Nephron (organoid): Measurements from ENCODE around the gene SEH1L.

Source experiments
- H3K27ac Mint-ChIP-seq, 3 experiments: 2 replicates each; pipeline ENCODE4 v1.8.0; 2020; ENCODE audit warnings: mixed read lengths in 3 of 3, mild to moderate bottlenecking in 2 of 3, moderate library complexity in 1 of 3
- H3K27me3 Mint-ChIP-seq: 2 replicates; pipeline ENCODE4 v1.8.0; 2021; ENCODE audit warnings: low read depth, mild to moderate bottlenecking, moderate library complexity, mixed read lengths
- H3K36me3 Mint-ChIP-seq: 2 replicates; pipeline ENCODE4 v1.8.0; 2020; ENCODE audit warnings: low read depth, mixed read lengths
- H3K4me1 Mint-ChIP-seq: 2 replicates; pipeline ENCODE4 v1.8.0; 2020; ENCODE audit warnings: mixed read lengths
- H3K4me3 Mint-ChIP-seq, 3 experiments: 2 replicates each; pipeline ENCODE4 v1.8.0; 2020; ENCODE audit warnings: mild to moderate bottlenecking in 3 of 3, mixed read lengths in 3 of 3, moderate library complexity in 2 of 3
- H3K9me3 Mint-ChIP-seq: 2 replicates; pipeline ENCODE4 v1.8.0; 2020; ENCODE audit warnings: mixed read lengths
- TF ChIP-seq, protein P1 (sequence below), 3 experiments: fragments of 200-600 bp; sonication (generic); IDR thresholded peaks; one replicate each; pipeline ENCODE4 v1.5.0; 2021; ENCODE audit warnings: antibody characterized with exemption in 3 of 3; ENCODE audit not compliant: unreplicated experiment in 3 of 3

SEH1L gene

DNA sequence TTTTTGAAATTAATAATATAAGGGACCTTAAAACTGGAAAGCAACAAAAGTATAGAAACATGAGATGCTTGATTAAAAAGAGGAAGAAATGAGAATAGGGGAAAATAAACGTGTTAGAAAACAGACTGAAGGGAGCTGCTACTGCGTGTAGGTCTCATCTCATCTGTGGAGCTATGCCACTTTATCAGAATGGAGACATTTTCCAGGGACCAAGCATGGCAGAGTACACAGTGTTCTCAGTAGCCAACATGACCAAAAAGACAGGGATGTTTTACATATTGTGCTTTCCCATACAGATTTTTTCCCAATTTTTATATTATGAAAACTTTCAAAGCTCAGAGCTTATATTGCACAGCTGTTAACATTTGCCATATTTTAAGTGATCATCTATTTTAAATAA is 66.4 kb downstream of the SEH1L start:
- H3K27ac Mint-ChIP-seq: no peak overlapping the region
- H3K27me3 Mint-ChIP-seq: no peaks in the 10 kb centered on the region
- no peaks in the 10 kb centered on the region for H3K4me1 Mint-ChIP-seq
- H3K4me3 Mint-ChIP-seq: no peak overlapping the region
- no peaks in the 10 kb centered on the region for H3K9me3 Mint-ChIP-seq
- H3K36me3 Mint-ChIP-seq: peaks cover 64% of the 10 kb centered on the region
- TF ChIP-seq, protein P1, sequence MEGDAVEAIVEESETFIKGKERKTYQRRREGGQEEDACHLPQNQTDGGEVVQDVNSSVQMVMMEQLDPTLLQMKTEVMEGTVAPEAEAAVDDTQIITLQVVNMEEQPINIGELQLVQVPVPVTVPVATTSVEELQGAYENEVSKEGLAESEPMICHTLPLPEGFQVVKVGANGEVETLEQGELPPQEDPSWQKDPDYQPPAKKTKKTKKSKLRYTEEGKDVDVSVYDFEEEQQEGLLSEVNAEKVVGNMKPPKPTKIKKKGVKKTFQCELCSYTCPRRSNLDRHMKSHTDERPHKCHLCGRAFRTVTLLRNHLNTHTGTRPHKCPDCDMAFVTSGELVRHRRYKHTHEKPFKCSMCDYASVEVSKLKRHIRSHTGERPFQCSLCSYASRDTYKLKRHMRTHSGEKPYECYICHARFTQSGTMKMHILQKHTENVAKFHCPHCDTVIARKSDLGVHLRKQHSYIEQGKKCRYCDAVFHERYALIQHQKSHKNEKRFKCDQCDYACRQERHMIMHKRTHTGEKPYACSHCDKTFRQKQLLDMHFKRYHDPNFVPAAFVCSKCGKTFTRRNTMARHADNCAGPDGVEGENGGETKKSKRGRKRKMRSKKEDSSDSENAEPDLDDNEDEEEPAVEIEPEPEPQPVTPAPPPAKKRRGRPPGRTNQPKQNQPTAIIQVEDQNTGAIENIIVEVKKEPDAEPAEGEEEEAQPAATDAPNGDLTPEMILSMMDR (IDR thresholded peaks at IDR 0.05; ENCODE audit: unreplicated experiment in 3 of 3): no peak

DNA sequence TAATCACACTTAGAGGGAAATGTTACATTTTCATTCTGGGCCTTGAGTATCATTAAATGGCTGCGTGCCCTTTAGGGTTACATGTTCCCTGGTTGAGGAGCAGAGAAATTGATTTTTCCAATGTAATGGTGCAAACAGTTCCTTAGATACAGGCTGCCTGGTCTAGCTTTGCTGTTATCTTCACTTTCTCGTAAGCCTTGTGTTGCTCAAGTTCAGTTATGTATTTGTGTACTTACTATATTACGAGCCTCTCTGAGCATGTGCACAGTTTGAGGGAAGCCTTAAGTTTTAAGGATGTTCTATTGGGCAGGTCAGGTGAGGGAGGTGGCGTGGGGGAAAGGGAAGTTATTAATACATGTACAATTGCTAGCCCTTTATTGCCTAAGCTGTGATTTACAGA is 67.0 kb downstream of the SEH1L start:
- Mint-ChIP-seq H3K4me1 (no peaks in the 10 kb centered on the region), H3K9me3 (no peaks in the 10 kb centered on the region), H3K27me3 (no peaks in the 10 kb centered on the region), H3K36me3 (peaks cover 62% of the 10 kb centered on the region), H3K4me3 (no peak overlapping the region), H3K27ac (no peak overlapping the region)
- TF ChIP-seq, protein P1 (IDR thresholded peaks at IDR 0.05; ENCODE audit: unreplicated experiment in 3 of 3): no peak

GRCh38 chr18:13017247-13017875 is 69.5 kb downstream of the SEH1L start:
- no peak overlapping the region for H3K27ac Mint-ChIP-seq
- TF ChIP-seq, protein P1 (IDR thresholded peaks at IDR 0.05; ENCODE audit: unreplicated experiment in 3 of 3): no peak
- peaks cover 75% of the 10 kb centered on the region for H3K36me3 Mint-ChIP-seq
- H3K4me1 Mint-ChIP-seq: no peaks in the 10 kb centered on the region
- no peaks in the 10 kb centered on the region for H3K27me3 Mint-ChIP-seq
- H3K4me3 Mint-ChIP-seq: no peak overlapping the region
- H3K9me3 Mint-ChIP-seq: peaks cover 3% of the 10 kb centered on the region

DNA sequence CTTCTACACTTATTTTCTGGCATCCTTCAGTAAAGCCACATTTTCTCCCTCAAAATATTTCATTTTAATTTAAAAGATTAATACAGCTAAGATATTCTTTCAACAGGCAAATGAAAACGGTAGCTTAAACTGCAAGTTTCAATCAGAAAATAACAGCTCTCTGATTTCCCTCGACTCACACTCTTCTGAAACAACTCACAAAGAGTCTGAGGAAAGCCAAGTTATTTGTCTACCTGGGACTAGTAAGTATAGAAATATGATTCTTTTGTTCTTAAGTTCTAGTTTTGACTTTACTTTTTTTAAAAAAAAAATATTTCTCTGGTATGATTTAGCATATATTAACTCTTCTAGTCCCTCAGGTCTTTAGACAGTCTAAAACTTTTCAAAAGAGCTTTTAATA is 70.6 kb downstream of the SEH1L start:
- Mint-ChIP-seq H3K9me3 (peaks cover 12% of the 10 kb centered on the region), H3K4me3 (no peak overlapping the region), H3K27ac (no peak overlapping the region), H3K4me1 (no peaks in the 10 kb centered on the region), H3K36me3 (peaks cover 78% of the 10 kb centered on the region), H3K27me3 (no peaks in the 10 kb centered on the region)
- TF ChIP-seq, protein P1 (IDR thresholded peaks at IDR 0.05; ENCODE audit: unreplicated experiment in 3 of 3): no peak

GRCh38 chr18:13019301-13019700 is 71.5 kb downstream of the SEH1L start:
- TF ChIP-seq, protein P1 (IDR thresholded peaks at IDR 0.05; ENCODE audit: unreplicated experiment in 3 of 3): no peak
- Mint-ChIP-seq H3K4me1 (no peaks in the 10 kb centered on the region), H3K27ac (no peak overlapping the region), H3K9me3 (peaks cover 19% of the 10 kb centered on the region), H3K4me3 (no peak overlapping the region), H3K36me3 (peaks cover 82% of the 10 kb centered on the region), H3K27me3 (no peaks in the 10 kb centered on the region)

DNA sequence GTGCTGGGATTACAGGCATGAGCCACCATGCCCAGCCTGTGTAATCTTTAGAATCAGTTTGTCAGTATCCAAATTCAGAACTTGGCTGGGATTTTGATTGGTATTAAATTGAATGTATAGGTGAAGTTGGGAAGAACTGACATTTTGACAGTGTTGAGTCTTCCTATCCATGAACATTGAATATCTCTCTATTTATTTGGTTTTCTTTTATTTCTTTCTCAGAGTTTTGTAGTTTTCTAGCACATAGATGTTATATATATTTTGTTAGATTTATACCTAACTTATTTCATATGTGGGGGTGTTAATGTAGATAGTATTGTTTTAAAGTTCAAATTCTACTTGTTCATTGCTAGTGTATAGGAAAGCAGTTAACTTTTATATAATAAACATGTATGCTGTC is 74.8 kb downstream of the SEH1L start:
- TF ChIP-seq, protein P1 (IDR thresholded peaks at IDR 0.05; ENCODE audit: unreplicated experiment in 3 of 3): no peak
- peaks cover 19% of the 10 kb centered on the region for H3K9me3 Mint-ChIP-seq
- no peak overlapping the region for H3K4me3 Mint-ChIP-seq
- no peaks in the 10 kb centered on the region for H3K27me3 Mint-ChIP-seq
- no peaks in the 10 kb centered on the region for H3K4me1 Mint-ChIP-seq
- H3K36me3 Mint-ChIP-seq: peaks cover 80% of the 10 kb centered on the region
- H3K27ac Mint-ChIP-seq: no peak overlapping the region
